ENCODE data around the gene KRT83.

The KRT83 gene

GRCh38 chr12:52300796-52301691, 20.2 kb downstream of the KRT83 start:
- no peak for DNase-seq (ENCODE audit: low read depth)
- no peak for TF ChIP-seq CTCF (IDR thresholded peaks at IDR 0.05; ENCODE audit: control insufficient read depth, insufficient read depth, low read depth, low read length, missing control alignments)
- no peak overlapping the region for H3K4me3 ChIP-seq (ENCODE audit: control insufficient read depth, low read depth, low read length)

DNA sequence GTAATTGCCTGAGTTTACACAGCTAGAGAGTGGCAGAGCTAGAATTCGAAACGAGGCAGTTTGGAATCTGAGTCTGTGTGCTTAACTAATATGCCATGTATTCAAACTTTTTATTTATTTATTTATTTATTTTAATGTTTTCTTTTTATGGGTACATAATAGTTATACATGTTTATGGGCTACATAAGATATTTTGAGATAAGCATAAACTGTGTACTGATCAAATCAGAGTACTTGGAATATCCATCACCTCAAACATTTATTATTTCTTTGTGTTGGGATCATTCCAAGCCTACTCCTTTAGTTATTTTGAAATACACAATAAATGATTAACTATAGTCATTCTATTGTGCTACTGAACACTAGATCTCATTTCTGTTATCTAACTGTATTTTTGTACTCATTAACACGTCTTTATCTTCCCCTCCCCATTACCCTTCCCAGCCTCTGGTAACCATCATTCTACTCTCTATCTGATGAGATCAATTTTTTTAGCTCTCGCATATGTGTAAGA, 22.5 kb downstream of the KRT83 start:
- no peak overlapping the region for H3K4me3 ChIP-seq (ENCODE audit: control insufficient read depth, low read depth, low read length)
- TF ChIP-seq CTCF (IDR thresholded peaks at IDR 0.05; ENCODE audit: control insufficient read depth, insufficient read depth, low read depth, low read length, missing control alignments), result no peak
- no peak for DNase-seq (ENCODE audit: low read depth)

- TF ChIP-seq CTCF (IDR thresholded peaks at IDR 0.05; ENCODE audit: control insufficient read depth, insufficient read depth, low read depth, low read length, missing control alignments), result no peak
- DNase-seq (ENCODE audit: low read depth), result no peak
- H3K4me3 ChIP-seq (ENCODE audit: control insufficient read depth, low read depth, low read length), result no peak overlapping the region
Measured at GRCh38 chr12:52296572-52297215, 24.5 kb downstream of the KRT83 start.

DNA sequence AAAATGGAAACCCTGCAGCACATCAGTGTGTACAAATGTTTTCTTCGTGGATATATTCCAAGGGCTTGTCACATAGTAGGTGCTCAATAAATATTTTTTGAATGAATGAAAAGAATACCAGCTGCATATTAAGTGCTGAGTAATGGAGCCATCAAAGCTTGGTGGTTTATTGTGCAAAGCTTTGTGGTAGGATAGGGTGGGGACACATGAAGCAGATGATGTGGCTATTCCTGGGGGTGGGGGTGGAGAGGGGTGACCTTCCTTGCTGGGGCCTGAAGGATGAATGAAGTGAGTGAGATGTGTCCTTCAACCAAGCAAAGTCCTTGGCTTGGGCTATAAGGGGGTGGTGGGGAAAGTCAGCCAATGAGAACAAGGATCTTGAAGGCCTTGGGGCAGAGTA, 25.5 kb downstream of the KRT83 start:
- TF ChIP-seq CTCF (IDR thresholded peaks at IDR 0.05; ENCODE audit: control insufficient read depth, insufficient read depth, low read depth, low read length, missing control alignments), result no peak
- H3K4me3 ChIP-seq (ENCODE audit: control insufficient read depth, low read depth, low read length), result no peak overlapping the region
- DNase-seq (ENCODE audit: low read depth), result no peak

DNA sequence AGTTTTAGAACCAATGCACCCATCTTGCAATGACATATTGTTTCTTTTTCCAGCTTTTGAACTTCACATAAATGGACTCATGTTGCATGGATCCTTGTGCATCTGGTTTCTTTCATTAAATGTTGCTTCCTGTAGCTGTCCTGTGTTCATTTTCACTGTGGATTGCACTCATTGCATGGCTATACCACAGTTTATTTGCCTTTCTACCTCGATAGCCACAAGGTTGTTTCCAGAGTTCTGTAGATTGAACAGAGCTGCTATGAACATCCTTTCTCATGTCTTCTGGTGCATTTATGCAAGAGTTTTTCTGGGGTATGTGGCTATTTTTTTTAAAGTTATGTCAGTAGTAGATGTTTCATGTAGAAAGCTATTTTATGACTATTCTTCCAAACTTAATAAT, 26.4 kb downstream of the KRT83 start:
- DNase-seq (ENCODE audit: low read depth), result no peak
- H3K4me3 ChIP-seq (ENCODE audit: control insufficient read depth, low read depth, low read length), result no peak overlapping the region
- TF ChIP-seq CTCF (IDR thresholded peaks at IDR 0.05; ENCODE audit: control insufficient read depth, insufficient read depth, low read depth, low read length, missing control alignments), result no peak

DNA sequence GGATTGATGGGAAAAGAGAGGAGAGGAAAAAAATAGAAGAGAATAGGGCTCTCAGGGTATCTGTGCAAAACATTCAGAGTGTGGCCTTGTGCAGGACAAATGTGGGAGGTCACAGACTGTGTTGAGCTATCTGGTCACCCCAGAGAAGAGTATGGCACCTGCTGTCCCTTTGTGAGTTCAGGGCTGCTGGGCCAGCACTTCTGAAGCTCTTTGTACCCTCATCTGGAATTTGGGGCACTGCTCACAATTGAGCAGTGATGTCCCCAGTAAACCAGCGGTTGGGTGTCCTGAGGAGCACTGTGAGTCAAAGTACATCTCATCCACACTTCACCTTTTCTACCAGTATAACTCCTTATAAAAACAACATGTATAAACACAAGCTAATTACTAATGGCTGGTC, 27.3 kb downstream of the KRT83 start:
- TF ChIP-seq CTCF (IDR thresholded peaks at IDR 0.05; ENCODE audit: control insufficient read depth, insufficient read depth, low read depth, low read length, missing control alignments), result no peak
- no peak for DNase-seq (ENCODE audit: low read depth)
- no peak overlapping the region for H3K4me3 ChIP-seq (ENCODE audit: control insufficient read depth, low read depth, low read length)
